Left ventricle myocardium inferior (tissue), 1 donor: ENCODE measurements around the gene NUP153. TPM values are rescaled to one million over a fixed set of nuclear protein-coding genes. Genes with fewer than 3 reads are reported as not detected.

Experiments used
- DNase-seq: peaks from one replicate; pipeline ENCODE4 v3.0.0-alpha.2; 2020
- H3K27ac ChIP-seq: fragments of 200-600 bp; replicated peaks from 2 replicates; pipeline ENCODE4 v1.8.0; 2021
- H3K27me3 ChIP-seq: fragments of 200-600 bp; 2 replicates; pipeline ENCODE4 v1.8.0; 2021; ENCODE audit warnings: low read depth
- H3K36me3 ChIP-seq: fragments of 200-600 bp; 2 replicates; pipeline ENCODE4 v1.8.0; 2021
- H3K4me1 ChIP-seq: fragments of 200-600 bp; 2 replicates; pipeline ENCODE4 v1.8.0; 2021
- H3K4me3 ChIP-seq: fragments of 200-600 bp; 2 replicates; pipeline ENCODE4 v1.8.0; 2021; ENCODE audit warnings: mild to moderate bottlenecking, moderate library complexity
- H3K9me3 ChIP-seq: fragments of 200-600 bp; replicated peaks from 2 replicates; pipeline ENCODE4 v1.8.0; 2021
- intact Hi-C: fragments of 100-400 bp; cut with micrococcal nuclease; formaldehyde crosslinking; loops from one replicate; pipeline ENCODE4 v1.11.0; 2022
- total RNA-seq: library from RNA; stranded (reverse); fragmentation: NEBNext Ultra II Directional; extraction: Animal tissue kit (Norgen Biotek cat#: 25700); gene quantifications from one replicate; pipeline ENCODE4 v1.2.1, GENCODE V29; 2021
- TF ChIP-seq, protein P1 (sequence below): fragments of 200-600 bp; IDR thresholded peaks from 2 replicates; pipeline ENCODE4 v1.8.0; 2021; ENCODE audit warnings: antibody characterized with exemption, mild to moderate bottlenecking, borderline replicate concordance
- donor health status: DM: no; HTN: yes; CAD: no; lungs with severe emphysema.

The NUP153 gene
- total RNA-seq, 1 donor from 2014 or later, result 24.1 TPM

DNA sequence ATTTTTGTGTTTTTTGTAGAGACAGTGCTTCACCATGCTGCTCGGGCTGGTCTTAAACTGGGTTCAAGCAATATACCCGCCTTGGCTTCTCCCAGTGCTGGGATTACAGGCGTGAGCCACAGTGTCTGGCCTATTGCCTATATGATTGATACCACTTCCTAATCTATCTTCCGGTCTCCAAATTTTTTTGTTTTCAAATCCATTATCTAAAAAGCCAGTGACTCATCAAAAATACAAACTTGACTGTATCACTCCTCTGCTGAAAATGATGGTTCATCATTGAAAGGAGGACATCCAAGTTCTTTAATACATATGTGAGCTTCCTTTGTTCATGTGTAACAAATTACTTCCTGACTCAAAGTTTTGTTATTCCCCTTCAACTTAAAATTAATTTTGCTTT lies 71.2 kb downstream of the NUP153 start:
- Histone ChIP-seq H3K27ac (no peak overlapping the region), H3K36me3 (peaks cover 60% of the 10 kb centered on the region), H3K4me3 (no peak overlapping the region), H3K4me1 (peaks cover 40% of the 10 kb centered on the region), H3K27me3 (no peaks in the 10 kb centered on the region), H3K9me3 (no peaks in the 10 kb centered on the region)
- intact Hi-C loops, result no loop called here
- TF ChIP-seq, protein P1, sequence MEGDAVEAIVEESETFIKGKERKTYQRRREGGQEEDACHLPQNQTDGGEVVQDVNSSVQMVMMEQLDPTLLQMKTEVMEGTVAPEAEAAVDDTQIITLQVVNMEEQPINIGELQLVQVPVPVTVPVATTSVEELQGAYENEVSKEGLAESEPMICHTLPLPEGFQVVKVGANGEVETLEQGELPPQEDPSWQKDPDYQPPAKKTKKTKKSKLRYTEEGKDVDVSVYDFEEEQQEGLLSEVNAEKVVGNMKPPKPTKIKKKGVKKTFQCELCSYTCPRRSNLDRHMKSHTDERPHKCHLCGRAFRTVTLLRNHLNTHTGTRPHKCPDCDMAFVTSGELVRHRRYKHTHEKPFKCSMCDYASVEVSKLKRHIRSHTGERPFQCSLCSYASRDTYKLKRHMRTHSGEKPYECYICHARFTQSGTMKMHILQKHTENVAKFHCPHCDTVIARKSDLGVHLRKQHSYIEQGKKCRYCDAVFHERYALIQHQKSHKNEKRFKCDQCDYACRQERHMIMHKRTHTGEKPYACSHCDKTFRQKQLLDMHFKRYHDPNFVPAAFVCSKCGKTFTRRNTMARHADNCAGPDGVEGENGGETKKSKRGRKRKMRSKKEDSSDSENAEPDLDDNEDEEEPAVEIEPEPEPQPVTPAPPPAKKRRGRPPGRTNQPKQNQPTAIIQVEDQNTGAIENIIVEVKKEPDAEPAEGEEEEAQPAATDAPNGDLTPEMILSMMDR, result no peak
- DNase-seq, result no peak

DNA sequence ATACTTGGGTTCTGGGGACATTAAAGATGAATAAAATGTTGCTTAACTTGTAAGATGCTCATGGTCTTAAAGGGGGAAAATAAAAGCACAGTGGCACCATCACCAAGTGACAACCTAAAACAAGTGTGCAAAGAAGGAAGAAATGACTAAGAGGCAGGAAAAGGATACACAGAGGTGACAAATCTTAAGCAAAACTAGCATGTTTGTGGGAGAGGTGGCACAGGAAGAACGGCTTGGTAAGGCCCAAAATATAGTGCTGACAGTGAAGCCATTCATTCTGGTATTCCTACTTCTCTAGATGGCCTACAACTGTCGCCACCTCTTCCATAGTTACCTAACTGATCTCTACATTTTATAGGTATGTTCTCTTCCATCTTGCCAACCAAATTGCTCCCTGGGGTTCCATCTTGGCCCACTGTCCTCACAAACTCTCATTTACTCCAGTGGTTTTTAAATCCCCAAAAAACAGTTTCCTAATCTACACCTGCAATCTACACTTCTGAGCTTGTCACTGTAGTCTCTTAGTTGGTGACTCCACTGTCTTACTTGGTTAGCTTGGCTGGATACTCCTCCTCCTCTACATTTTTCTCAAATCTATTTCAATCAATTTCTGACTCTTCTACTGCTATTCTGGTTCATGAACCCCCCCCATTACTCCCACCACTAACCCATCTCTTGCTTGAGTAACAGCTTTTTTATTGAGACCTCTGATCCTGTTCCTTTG lies 73.1 kb downstream of the NUP153 start:
- no peaks in the 10 kb centered on the region for H3K27me3 ChIP-seq
- no peak overlapping the region for H3K27ac ChIP-seq
- no peak for DNase-seq
- TF ChIP-seq, protein P1, result no peak
- no peaks in the 10 kb centered on the region for H3K9me3 ChIP-seq
- H3K4me1 ChIP-seq, result peaks cover 45% of the 10 kb centered on the region
- peaks cover 49% of the 10 kb centered on the region for H3K36me3 ChIP-seq
- intact Hi-C loops, result no loop called here
- H3K4me3 ChIP-seq, result no peak overlapping the region

DNA sequence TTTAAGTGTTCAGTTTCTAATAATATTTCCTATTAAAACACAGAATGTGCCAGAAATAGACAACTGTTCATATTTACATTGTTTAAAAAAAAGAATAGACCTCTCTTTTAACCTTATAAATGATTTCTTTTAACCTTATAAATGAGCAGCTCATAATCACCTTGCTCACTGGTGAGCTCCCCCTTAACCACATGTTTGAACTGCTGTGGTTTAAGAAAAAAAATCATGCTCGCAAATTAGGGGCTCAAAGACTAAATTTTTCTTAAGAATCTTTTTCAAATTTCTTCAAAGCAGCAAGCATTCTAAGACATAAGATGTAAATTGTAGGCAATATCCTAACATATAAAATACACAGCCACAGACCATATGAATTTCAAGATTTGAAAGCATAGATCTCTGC lies 73.8 kb downstream of the NUP153 start:
- no peak for DNase-seq
- intact Hi-C loops, result no loop called here
- Histone ChIP-seq H3K9me3 (no peaks in the 10 kb centered on the region), H3K4me3 (no peak overlapping the region), H3K4me1 (peaks cover 43% of the 10 kb centered on the region), H3K27ac (no peak overlapping the region), H3K27me3 (no peaks in the 10 kb centered on the region), H3K36me3 (peaks cover 51% of the 10 kb centered on the region)
- TF ChIP-seq, protein P1, result no peak

DNA sequence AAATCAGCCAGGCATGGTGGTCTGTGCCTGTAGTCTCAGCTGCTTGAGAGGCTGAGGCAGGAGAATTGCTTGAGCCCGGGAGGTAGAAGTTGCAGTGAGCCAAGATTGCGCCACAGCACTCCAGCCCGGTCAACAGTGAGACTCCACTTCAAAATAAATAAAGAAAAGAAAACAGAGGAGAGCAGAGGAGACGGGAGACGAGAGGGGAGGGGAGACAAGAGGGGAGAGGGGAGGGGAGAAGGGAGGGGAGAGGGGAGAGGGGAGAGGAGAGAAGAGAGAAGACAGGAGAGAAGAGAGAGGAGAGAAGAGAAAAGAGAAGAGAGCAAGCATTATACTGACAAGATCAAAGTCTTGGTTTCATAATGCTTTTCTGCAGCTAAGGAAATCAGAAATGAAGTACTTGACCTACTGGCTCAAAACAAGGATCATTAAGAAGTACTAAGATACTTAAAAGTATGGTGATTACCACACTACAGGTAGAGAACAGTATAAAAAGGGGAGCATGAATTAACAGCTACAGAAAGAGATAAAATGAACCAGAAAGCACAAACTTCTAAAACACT lies 76.1 kb downstream of the NUP153 start:
- Histone ChIP-seq H3K27ac (no peak overlapping the region), H3K9me3 (no peaks in the 10 kb centered on the region), H3K4me1 (peaks cover 51% of the 10 kb centered on the region), H3K27me3 (no peaks in the 10 kb centered on the region), H3K36me3 (peaks cover 51% of the 10 kb centered on the region), H3K4me3 (no peak overlapping the region)
- no peak for DNase-seq
- TF ChIP-seq, protein P1, result no peak
- intact Hi-C loops, result no loop called here

DNA sequence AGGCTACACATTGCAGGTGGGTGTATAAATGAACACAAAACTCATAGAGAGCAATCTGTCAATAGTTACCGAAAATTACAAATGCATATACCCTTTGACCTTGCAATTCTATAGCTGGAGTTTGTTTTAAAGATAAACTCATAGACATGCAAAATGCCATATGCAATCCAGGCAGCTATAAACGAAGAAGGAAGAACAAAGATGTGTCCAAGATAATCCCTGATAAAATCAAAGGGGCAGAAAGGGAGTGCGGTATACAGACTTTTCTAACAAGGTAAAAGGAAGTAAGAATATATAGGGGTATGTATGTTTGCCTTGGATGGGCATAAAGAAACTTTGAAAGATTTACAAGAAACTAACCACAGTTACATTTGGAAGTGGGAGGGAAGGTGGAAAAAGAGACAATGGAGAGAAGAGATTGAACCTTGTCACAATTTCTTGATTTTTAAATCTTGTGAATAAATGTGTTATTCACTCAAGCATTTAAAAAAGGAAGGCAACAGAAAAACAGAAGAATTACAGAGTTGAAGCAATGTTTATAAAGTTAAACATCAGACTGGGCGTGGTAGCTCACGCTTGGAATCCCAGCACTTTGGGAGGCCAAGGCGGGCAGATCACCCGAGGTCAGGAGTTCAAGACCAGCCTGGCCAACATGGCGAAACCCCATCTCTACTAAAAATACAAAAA lies 76.8 kb downstream of the NUP153 start:
- TF ChIP-seq, protein P1, result no peak

More for the DNA sequence above, 76.8 kb downstream of the NUP153 start:
- H3K4me1 ChIP-seq, result peaks cover 57% of the 10 kb centered on the region
- H3K36me3 ChIP-seq, result peaks cover 52% of the 10 kb centered on the region
- no peaks in the 10 kb centered on the region for H3K9me3 ChIP-seq
- H3K4me3 ChIP-seq, result no peak overlapping the region
- intact Hi-C loops, result no loop called here
- no peak overlapping the region for H3K27ac ChIP-seq
- H3K27me3 ChIP-seq, result no peaks in the 10 kb centered on the region
- DNase-seq, result no peak
